Measurements from ENCODE around the gene ABCC4.

Gene ABCC4

DNA sequence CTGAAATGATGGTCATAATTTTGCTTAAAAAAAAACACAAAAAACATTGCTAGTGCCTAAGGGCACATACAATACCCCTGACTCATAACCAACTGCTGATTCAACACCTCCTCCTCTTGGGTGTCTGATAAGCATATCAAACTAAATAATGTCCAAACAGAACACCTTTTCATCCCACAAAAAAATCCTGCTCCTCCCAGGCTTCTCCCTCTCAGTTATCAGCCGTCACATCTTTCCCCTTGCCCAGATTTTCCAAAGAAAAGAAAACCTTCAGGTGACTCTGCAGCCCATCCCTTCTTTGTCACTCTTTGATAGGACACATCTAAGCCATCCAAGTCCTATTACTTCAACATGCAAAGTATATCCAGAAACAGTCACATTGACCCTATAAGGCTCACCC is 46.9 kb downstream of the ABCC4 start:
- no peak for DNase-seq

DNA sequence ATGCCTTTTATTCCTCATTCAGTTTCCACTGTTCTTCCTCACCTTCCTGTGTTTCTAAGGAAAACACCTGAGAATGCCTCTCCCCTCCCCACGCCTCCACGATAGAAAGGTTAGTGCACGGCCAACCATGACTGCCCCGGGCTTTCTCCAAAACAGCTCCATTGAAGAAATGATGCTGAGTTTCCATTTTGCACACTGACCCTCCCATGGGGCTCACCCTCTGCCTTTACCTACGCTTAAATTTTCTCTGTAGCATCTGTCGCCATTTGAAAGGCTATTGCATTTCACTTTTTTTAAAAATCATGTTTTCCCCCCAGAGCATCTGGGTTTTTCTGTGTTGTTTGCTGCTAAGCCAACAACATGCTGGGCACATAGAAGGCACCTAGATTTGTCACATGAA is 48.2 kb downstream of the ABCC4 start:
- DNase-seq, result no peak

DNA sequence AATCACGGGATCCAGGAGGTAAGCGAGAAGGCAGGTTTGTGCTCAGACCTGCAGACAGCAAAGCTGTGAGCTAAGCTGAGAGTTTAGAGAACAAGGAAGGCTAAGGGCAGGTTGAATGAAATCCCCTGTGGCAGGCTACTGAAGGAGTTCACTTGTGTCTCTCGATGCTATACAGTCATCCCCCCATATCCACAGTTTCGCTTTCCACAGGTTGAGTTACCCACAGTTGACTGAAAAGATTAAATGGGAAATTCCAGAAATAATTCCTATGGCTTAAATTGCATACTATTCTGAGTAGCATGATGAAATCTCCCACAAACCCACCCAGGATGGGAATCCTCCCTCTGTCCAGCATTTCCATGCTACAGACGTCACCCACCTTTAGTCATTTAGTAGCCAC is 49.6 kb downstream of the ABCC4 start:
- DNase-seq, result no peak

DNA sequence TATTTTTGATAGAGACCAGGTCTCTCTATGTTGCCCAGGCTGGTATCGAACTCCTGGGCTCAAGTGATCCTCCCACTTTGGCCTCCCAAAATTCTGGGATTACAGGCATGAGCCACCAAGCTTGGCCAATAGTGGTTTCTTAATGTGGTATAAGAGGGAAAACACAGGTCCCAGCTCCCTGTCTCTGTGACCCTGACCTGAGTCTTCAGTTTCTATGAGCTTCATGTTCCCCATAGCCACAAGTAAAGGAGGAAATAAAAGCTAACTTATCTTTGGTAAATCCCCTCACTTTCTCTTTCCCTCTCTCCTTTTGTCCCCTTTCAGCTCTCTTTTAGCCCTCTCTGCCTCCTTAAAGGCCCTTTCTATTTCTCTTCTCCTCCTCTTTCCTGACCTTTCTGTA is 50.3 kb downstream of the ABCC4 start:
- DNase-seq, result no peak

DNA sequence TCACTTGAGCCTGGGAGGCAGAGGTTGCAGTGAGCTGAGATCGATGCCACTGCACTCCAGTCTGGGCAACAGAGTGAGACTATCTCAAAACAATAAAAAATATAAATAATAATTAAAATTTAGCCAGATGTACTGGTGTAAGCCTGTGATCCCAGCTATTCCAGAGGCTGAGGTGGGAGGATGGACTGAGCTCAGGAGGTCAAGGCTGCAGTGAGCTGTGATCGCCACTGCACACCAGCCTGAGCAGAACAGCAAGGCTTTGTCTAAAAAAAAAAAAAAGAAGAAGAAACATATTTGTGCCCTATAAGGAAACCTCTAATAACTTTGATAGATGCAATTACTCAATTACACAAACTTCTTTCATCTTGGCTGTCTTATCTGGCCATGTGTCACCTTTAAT is 52.3 kb downstream of the ABCC4 start:
- no peak for DNase-seq

DNA sequence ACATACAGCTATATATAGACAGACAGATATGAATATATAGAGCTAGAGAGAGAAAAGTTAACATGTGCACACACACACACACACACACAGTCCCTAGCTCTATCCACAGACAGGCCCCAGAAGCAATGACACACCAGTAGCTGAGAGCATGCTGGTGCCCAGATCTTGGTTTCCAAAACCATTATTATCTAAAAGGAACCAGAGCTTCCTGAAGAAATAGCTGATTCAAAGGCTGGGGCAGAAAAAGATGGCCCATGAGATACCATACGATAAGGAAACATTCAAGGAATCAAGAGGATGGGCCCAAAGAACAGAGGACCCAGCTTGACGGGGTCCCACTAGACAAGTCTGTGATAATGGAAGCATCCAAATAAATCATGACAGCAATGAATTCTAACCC is 53.4 kb downstream of the ABCC4 start:
- DNase-seq, result no peak

DNA sequence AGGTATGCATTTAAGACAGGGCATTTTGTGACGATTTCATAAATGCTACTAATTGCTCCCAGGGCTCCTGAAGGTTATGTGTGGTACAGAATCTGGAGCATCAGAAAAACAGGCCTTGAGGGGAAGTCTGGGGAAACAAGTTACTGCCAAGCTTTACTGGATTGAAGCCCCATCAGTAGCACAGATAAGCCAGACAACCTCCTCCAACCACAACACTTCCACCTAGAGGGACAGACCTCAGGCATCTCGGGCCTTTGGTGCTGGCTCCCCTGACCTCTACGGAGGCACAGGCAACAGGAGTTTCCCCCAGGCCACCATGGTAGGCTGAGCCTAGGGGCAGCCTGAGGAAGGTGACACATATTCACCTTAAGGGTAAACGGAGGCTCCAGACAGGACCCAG is 54.1 kb downstream of the ABCC4 start:
- DNase-seq, result no peak

DNA sequence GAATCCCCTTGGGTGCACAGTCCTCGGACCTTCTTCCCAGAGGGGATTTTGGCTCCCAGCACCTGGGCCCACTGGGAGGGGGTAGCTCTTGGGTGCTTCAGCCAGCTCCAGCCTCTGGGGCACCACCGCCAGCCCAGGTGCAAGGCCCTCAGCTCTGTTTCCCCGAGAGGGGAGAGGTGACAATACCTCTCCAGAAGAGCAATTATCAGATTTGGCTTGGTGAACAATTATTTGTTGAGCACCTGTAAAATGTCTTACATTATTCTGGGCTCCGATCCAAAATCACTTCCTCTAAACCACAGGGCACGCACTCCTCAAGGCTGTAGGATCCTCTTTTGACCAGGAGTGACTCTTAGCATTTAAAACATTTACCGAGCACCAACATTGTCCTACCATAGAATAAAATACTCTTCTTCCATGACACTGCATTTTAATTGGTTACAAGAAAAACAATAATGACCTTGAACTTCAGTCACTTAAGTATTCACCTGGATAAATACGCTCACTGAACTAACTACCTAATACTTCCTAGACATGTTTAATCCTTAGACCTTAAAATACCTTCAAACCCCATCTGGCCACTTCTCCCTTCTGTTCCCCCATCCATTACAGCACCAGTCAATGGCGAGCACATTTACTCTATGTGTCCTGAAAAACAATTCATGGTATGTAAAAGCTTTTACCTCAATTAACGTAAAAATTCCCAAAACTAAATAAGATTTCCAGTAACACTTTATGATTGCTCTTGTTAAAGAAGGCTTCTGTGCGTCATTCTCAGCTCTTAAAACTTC is 54.8 kb downstream of the ABCC4 start:
- no peak for DNase-seq

DNA sequence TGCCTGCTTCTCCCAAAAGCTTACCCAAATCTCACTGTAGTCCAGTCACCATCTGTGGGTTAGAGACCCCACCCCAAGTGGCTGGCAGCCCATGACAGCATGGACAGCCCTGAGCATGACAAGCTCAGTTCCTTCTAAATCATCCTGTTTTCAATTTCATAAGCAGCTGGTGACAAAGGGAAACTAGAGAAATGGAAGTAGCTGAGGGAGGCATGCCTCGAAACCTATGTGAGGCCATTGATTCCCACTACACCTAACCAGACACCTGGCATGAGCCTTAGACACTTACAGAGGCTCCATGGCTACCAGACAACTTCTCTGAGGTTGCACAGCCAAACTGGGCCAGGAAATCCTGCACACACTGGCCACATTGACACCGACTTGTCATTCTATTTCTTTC is 56.2 kb downstream of the ABCC4 start:
- no peak for DNase-seq

DNA sequence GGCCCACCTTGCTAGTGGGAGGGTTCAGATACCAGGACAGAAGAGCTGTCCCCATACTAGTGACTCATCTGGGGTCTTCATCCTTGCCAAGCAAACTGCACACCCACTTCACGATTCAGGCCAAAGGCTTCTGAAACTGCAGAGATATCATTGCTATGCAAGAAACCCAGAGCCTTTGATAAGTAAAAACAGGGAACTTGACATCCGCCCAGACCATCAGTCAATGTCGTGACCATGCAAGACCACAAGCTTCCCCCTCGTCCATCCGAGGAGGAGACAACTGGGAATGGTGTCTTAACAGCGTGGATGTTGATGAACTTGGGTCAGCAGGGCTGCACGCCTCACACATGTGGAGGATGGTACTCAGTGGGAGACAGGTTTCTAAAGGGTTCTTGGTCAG is 58.0 kb downstream of the ABCC4 start:
- no peak for DNase-seq

DNA sequence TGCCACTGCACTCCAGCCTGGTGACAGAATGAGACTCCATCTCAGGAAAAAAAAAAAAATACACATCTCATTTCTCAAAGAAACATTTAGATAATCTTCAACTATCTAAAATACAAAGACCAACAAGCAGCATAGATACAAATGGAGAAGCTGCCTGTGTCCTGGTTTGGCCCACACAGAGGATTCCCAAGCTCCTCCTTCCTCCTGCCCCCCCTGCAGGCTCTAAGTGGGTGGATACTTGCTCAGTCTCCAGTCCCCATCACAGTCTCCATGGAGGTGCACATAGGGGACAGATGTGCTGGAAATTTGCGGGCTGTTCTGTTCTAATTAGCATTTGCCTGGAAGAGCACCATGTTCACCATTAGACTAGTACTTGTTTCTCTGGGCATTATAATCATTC is 59.9 kb downstream of the ABCC4 start:
- DNase-seq, result no peak

DNA sequence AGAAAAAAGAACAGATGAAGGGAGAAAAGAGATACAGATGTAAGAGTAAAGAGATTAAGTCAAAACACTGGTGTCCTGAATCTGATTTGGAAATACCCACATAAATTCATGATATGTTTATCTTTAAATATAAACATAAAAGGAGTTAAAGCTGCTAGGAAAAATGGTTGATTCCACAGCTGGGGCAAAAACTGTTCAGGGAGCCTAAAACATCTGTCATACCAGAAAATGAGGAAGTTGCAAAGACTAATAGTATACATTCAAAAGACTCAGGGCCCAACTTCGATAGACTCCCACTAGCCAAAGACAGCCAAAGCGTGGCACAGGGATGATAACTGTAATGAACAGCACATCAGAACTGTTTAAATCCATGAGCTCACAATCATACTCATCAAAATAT is 62.0 kb downstream of the ABCC4 start:
- DNase-seq, result no peak

DNA sequence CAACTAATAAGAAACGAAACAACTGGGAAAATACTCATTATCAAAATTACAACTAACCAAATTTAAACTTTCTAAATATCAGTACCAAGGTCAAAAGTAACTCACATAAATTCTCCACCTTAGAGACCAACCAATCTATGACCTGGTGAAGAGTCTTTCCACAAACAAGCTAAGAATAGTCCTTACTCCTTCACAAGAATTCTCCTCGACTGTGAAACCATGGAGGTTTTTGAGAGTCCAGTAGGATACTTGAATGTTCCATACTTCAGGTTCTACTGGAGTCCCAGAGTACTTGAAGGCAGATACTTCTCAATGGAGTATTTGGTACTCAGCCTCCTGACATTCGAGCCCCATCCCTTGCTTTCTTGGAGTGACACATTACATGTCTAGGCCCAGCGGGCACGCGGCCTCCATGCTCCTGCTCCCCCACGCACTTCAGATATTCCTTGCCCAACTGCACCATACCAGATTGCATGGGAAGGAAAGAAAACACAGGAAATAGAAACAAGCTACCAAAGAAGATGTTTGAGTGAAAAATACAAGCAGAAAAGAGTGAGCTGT is 63.9 kb downstream of the ABCC4 start:
- no peak for DNase-seq

DNA sequence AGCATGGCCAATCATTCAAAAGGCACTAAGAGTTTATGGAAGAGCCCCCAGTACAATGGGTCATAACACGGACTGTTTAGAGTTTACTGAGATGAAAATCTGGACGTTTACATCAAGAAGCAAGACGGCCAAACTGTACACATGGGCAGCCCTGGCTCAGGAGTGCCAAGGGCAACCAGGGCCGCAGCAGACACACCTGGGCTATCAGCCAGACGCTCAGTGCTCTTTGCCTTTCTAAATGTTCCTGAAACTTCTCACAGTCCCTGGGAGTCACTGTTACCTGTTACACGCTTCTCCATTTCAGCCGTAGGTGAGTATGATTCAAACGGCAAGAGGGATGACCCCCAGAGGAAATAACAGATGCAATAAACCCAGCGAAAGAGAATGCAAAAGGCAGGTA is 64.5 kb downstream of the ABCC4 start:
- no peak for DNase-seq

DNA sequence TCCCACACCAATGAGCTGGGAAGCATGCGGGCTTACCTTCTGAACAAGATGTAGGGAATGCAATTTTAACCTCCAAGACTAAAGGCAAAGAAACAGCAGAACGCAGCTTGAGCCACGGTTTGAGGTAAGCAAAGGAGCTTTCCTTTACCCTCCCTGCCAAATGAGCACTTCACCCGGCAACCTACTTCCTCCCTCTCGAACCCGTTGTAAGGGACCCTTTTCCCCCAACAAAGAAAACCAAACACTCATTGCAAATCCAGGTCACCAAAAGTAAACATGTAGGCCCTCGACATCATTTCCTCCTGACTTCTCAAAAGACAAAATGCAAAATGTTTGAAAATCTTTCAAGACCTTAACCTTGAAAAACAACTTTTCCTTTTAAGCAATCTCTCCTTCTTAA is 65.3 kb downstream of the ABCC4 start:
- no peak for DNase-seq

DNA sequence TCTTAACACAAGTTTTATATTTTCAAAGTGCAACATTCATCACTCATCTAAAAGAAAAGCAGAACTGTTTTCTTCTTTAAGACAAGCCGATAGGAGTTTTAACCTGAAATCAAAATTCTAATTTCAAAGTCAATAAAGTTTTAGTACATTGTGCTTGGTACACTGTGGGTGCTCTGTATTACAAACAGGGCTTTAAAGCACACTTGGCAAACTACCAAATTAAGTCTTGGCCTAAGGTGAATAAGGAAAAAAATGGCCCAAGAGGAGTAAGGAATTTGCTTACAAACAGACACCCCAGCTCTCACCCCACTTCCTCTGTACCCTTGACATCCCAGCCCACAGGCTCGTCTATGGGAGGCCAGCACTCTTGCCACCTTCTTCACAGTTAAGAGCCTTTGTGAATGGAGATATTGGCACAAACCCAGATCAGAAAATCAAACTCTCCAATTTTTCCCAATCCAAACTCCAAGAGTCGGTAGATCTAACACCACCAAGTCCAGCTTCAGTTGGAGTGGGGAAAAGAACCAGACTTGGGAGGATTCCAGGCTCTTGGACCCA is 66.0 kb downstream of the ABCC4 start:
- DNase-seq, result no peak

DNA sequence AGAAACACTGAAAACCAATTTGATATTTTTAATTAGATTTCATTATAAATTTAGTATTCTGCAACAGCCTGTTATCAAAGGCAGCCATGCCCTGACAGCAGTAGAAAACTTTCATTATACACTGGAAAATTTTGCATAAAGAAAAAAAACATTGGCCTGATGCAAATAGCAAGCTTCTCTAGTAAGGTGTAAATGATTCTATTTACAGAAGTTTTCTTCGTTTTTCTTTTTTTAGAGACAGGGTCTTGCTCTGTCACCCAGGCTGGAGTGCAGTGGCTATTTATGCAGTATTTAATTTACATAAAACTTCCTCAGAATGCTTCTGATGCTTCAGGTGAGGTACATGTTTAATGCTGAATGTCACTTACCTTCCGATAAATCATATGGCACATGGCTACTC is 67.0 kb downstream of the ABCC4 start:
- DNase-seq, result no peak

DNA sequence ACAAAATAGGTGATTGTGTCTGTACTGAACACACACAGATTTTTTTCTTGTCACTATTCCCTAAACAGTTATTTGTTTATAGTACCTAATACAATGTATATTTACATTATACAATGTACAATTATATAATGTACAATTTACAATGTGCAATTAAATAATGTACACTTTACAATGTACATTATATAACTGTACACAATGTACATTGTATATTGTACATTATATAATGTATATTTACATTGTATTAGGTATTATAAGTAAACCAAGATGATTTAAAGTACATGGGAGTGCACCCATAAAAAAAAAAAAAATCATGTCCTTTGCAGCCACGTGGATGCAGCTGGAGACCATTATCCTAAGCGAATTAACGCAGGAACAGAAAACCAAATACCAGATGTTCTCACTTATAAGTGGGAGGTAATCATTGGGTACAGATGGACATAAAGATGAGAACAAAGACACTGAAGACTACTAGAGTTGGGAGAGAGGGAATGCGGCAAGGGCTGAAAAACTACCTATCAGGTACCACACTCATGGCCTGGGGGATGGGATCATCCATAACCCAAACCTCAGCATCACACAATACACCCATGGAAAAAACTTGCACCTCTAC is 68.1 kb downstream of the ABCC4 start:
- no peak for DNase-seq

DNA sequence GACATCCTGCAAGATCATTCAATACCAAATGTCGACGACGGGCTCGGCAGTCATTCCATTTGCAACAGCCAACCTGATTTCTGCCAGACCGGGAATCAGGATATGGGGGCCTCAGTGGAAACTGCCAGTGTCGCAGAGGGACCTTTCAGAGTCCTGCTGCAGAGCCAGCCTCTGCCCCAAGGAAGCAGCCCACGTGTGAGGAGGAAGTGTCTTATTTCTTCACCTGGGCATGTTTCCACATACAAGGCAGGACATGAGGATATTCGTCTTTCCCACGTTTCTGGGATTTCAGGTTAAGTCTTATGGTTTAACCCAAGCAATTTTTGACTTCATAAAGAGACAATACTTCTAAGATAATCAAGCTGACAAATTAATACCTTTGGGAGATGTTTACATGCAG is 69.9 kb downstream of the ABCC4 start:
- no peak for DNase-seq

DNA sequence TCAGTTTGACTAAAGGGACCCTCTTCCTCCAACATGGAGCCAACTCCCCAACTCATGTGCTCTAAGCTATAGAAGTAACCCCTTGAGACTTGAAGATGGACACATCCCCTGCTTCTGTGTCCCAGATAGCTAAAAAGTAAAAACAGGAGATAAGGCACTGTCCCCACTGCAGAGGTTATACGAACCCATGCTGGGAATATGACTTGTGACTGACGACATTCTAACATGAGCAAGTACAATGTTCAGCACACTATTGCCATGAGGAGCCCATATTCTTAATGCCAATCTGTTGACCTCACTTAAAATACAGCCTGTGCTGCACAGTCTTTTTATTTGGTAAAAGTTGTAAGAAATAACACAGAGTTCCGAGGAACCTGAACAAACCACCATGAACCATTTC is 71.4 kb downstream of the ABCC4 start:
- DNase-seq, result no peak

DNA sequence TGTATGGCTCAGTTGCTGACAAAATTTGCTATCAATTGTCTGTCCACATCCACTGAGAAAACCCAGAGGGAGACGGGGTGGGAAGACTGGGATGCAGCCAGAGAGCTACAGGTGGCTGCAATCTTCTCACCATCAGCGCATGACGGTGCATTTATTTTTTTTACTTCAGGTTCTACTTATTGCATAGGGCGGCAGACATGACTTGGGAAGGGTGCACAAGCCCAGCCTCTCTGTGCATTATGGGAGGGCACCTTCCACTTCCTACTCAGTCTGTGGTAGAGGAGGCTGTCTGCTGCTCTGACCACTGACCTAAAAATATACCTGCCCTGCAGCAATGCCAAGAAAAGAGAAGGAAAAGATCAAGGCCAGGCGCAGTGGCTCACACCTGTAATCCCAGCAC is 73.1 kb downstream of the ABCC4 start:
- DNase-seq, result no peak

DNA sequence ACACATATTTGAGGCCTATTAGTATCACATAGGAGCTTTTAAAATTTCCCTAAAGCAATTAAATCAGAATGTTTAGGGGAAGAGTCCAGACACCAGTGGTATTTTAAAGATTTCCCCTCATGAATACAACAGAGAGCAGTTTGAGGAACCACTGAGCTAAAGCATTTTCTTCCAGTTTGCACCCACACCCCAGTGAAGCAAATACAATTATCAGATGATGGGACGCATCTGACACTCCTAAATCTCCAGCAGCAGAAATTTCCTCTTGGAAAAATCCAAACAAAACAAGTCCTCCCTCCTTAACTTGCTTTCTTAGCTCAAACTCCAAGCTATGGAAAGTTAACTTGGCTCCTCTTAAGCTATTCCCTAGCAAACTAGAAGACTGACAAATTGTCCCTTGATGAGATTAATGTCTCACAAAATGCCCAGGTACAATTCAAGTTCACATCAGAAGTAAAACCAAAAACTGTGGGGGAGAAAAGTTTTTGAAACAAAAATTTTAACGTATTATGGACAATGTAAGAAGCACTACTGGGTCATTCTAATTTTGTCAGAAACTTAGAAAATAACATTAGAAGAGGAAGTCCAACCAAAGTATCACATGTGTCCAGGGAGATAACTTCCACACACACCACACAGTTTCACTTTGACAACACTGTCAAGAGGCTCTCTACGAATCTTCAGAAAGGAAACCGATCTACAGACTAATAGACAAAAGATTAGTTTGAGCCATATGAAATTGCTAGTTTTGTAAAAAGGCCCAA is 74.1 kb downstream of the ABCC4 start:
- no peak for DNase-seq

DNA sequence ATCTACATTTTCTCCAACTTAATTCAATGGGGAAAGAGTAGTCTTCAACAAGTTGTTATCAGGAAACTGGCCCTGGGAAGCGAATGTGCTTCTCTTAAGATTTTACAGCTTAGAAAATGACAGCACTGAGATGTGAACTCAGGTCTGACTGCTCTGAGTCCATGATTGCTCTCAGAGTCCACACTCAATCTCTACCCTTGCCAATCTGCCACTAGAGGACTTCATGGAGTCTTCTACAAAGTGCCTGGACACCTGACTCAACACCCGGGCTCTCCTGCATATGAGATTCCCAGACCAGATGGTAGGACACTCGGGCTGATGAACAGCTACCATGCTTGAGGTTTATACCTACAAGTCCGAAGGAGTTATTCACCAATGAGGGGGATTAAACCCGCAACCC is 74.8 kb downstream of the ABCC4 start:
- no peak for DNase-seq

DNA sequence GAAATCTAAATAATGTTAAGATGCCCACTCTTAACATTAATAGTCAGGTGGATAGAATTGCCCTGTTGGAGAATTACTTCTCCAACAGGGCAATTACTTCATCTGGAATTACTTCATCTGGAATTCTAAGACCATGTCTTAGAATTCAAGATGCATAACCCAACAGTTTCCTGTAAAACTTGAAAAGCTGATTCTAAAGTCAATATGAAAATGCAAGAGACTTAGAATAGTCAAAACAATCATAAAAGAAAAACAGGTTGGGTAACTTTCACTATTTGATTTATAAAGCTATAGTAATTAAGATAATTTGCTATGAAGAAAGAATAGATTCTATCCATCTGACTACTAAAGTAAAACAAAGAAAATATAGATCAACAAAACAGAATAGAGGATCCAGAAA is 75.2 kb downstream of the ABCC4 start:
- DNase-seq, result no peak

Measured in NCI-H446 treated with DMSO at 0.1 percent for 48 hours (cell line).